GM23248 (cell line): ENCODE measurements around the gene ALG9. TPM values are rescaled to one million over a fixed set of nuclear protein-coding genes. Genes with fewer than 3 reads are reported as not detected.

Source experiments
- DNase-seq: peaks from one replicate; pipeline ENCODE4 v3.0.0-alpha.2; 2015
- H2AFZ ChIP-seq: fragments of 200-600 bp; sonication (generic); 2 replicates; pipeline ENCODE4 v1.6.1; 2016; ENCODE audit warnings: antibody characterized with exemption
- H3F3A ChIP-seq: fragments of 200-600 bp; sonication (generic); 2 replicates; pipeline ENCODE4 v1.6.1; 2016; ENCODE audit warnings: mild to moderate bottlenecking, antibody characterized with exemption, mixed run types; ENCODE audit not compliant: insufficient read depth
- H3K27ac ChIP-seq: fragments of 200-600 bp; sonication (generic); 2 replicates; pipeline ENCODE4 v1.5.1; 2016; ENCODE audit warnings: mild to moderate bottlenecking
- H3K27me3 ChIP-seq: fragments of 200-600 bp; sonication (generic); replicated peaks from 2 replicates; pipeline ENCODE4 v1.6.1; 2016; ENCODE audit warnings: mild to moderate bottlenecking; ENCODE audit not compliant: insufficient read depth
- H3K36me3 ChIP-seq: fragments of 200-600 bp; sonication (generic); 2 replicates; pipeline ENCODE4 v1.6.1; 2016; ENCODE audit warnings: low read depth, mild to moderate bottlenecking
- H3K4me1 ChIP-seq: fragments of 200-600 bp; sonication (generic); 2 replicates; pipeline ENCODE4 v1.6.1; 2016; ENCODE audit warnings: mild to moderate bottlenecking; ENCODE audit not compliant: insufficient read depth
- H3K4me2 ChIP-seq: fragments of 200-600 bp; sonication (generic); one replicate; pipeline ENCODE4 v1.6.1; 2016; ENCODE audit warnings: mild to moderate bottlenecking; ENCODE audit not compliant: unreplicated experiment
- H3K4me3 ChIP-seq: fragments of 200-600 bp; sonication (generic); 2 replicates; pipeline ENCODE4 v1.5.1; 2016; ENCODE audit warnings: mild to moderate bottlenecking
- H3K79me2 ChIP-seq: fragments of 200-600 bp; sonication (generic); 2 replicates; pipeline ENCODE4 v1.6.1; 2016; ENCODE audit warnings: mild to moderate bottlenecking; ENCODE audit not compliant: insufficient read depth
- H3K9ac ChIP-seq: fragments of 200-600 bp; sonication (generic); 2 replicates; pipeline ENCODE4 v1.6.1; 2016; ENCODE audit warnings: mild to moderate bottlenecking
- H3K9me2 ChIP-seq: fragments of 200-600 bp; sonication (generic); 2 replicates; pipeline ENCODE4 v1.6.1; 2016; ENCODE audit warnings: mixed run types, mild to moderate bottlenecking, moderate library complexity; ENCODE audit not compliant: insufficient read depth
- H3K9me3 ChIP-seq: fragments of 200-600 bp; sonication (generic); one replicate; pipeline ENCODE4 v1.6.1; 2017; ENCODE audit warnings: low read depth
- H4K20me1 ChIP-seq: fragments of 200-600 bp; sonication (generic); 2 replicates; pipeline ENCODE4 v1.6.0; 2016; ENCODE audit not compliant: insufficient read depth
- EZH2 ChIP-seq: fragments of 200-600 bp; sonication (generic); IDR thresholded peaks from 2 replicates; pipeline ENCODE4 v1.6.1; 2018; ENCODE audit warnings: antibody characterized with exemption, mild to moderate bottlenecking; ENCODE audit not compliant: insufficient read depth, poor library complexity, severe bottlenecking
- EZH2phosphoT487 ChIP-seq: fragments of 200-600 bp; sonication (generic); IDR thresholded peaks from 2 replicates; pipeline ENCODE4 v1.6.1; 2018; ENCODE audit warnings: antibody characterized with exemption, moderate library complexity, mild to moderate bottlenecking, low read depth; ENCODE audit not compliant: insufficient read depth
- WGBS, 2 experiments: methylation state at CpG; one replicate each; pipeline ENCODE4 v1.1.6; 2015 to 2017; ENCODE audit warnings: low lambda C conversion rate in 2 of 2, low coverage in 1 of 2; ENCODE audit errors: missing lambda C conversion rate in 2 of 2; 5-methylcytosine and 5-hydroxymethylcytosine counted together
- in situ Hi-C: fragments of 300-500 bp; cut with MboI; formaldehyde crosslinking; loops from 2 replicates; pipeline ENCODE4 v1.15.0; 2020
- polyA plus RNA-seq: library from polyadenylated mRNA; unstranded; fragments of >200 nt; fragmentation: Nextera tagmentation; extraction: Ambion mirVana; gene quantifications from 2 replicates; pipeline ENCODE4 v1.2.1, GENCODE V29; 2016
- total RNA-seq: library from RNA; depleted of rRNA; stranded (reverse); fragments of >200 nt; shearing (Covaris generic); gene quantifications from 2 replicates; pipeline ENCODE4 v1.2.3, GENCODE V29; 2014

The ALG9 gene
- total and polyA plus RNA-seq, 2 experiments from 2014 or later = 24.5 to 36.3 TPM

DNA sequence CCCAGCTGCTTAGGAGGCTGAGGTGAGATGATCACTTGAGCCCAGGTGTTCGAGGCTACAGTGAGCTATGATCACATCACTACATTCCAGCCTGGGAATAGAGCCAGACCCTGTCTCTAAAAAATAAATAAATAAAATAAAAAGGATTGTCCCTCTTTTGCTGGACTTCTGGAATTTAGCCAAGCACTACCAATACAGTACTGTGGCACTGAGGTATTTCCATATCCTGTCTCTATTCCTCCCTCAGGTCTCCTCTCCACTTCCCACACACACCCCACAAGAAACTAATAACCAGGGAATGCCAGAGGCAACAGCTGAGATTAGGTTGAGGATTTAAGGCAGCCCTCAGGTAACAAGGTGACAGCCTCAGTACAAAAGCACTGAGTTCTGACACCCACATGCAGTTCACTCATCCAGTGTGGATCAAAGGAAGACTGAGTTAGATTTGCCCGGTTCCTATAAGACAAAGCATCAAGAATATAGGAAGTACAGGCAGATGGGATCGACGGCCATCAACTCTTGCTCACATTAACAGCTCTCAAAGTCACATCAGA lies 100.7 kb downstream of the ALG9 start:
- in situ Hi-C loops = loop anchor here (10.0 kb wide), 1 partner anchor 316 kb away; no protein-coding TSS in a partner anchor
- H3K27me3 ChIP-seq = no peaks in the 10 kb centered on the region

DNA sequence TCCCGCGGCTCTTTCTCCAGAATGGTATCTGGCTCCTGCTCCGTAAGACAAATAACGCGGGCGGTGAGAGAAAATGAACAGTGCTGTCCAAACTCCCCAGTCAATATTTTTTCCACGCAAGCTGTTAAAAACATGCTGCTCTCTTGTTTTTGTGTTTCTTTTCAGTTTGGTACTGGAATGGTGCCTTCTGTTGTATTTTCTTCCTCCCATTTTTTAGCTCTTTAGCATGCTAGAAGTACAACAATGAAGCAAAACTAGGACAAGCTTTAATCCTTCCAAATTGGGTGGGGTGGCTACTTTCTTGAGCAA lies 104.6 kb downstream of the ALG9 start:
- H4K20me1 ChIP-seq = no peaks in the 10 kb centered on the region
- H3K9me3 ChIP-seq = no peaks in the 10 kb centered on the region
- H3K27me3 ChIP-seq = no peaks in the 10 kb centered on the region
- 2 to 4% methylated on average over 7 of the region's 7 CpGs for WGBS, 2 experiments
- H3F3A ChIP-seq = peaks cover 22% of the 10 kb centered on the region
- H3K27ac ChIP-seq = peak overlapping the region; percentile 83
- no peak for TF ChIP-seq EZH2phosphoT487
- no peak for TF ChIP-seq EZH2
- H3K4me1 ChIP-seq = peaks cover 18% of the 10 kb centered on the region
- H3K9me2 ChIP-seq = no peaks in the 10 kb centered on the region
- H3K9ac ChIP-seq = peak overlapping the region; percentile 86
- no peak for DNase-seq
- in situ Hi-C loops = loop anchor here (5.0 kb wide), 1 partner anchor 179 kb away; no protein-coding TSS in a partner anchor
- peaks cover 3% of the 10 kb centered on the region; the same call in 1 of the 2 replicates for H3K36me3 ChIP-seq
- peak overlapping the region; percentile 78 for H3K4me3 ChIP-seq
- peak overlapping the region; percentile 94 for H3K4me2 ChIP-seq
- peaks cover 43% of the 10 kb centered on the region for H3K79me2 ChIP-seq
- H2AFZ ChIP-seq = peak overlapping the region; percentile 96

More for the DNA sequence above, 100.7 kb downstream of the ALG9 start:
- H3K9me2 ChIP-seq = no peaks in the 10 kb centered on the region
- H3K9ac ChIP-seq = no peak overlapping the region
- no peak overlapping the region for H3K4me3 ChIP-seq
- H4K20me1 ChIP-seq = no peaks in the 10 kb centered on the region
- H3K4me2 ChIP-seq = no peak overlapping the region
- H3K27ac ChIP-seq = no peak overlapping the region
- H3K4me1 ChIP-seq = peaks cover 12% of the 10 kb centered on the region; the same call in 1 of the 2 replicates
- 66 to 74% methylated on average over 4 of the region's 4 CpGs for WGBS, 2 experiments
- no peak for DNase-seq
- H3K36me3 ChIP-seq = no peaks in the 10 kb centered on the region
- H2AFZ ChIP-seq = no peak overlapping the region
- peaks cover 5% of the 10 kb centered on the region for H3K79me2 ChIP-seq
- TF ChIP-seq EZH2phosphoT487 = no peak
- no peak for TF ChIP-seq EZH2
- peaks cover 10% of the 10 kb centered on the region for H3F3A ChIP-seq
- H3K9me3 ChIP-seq = no peaks in the 10 kb centered on the region

DNA sequence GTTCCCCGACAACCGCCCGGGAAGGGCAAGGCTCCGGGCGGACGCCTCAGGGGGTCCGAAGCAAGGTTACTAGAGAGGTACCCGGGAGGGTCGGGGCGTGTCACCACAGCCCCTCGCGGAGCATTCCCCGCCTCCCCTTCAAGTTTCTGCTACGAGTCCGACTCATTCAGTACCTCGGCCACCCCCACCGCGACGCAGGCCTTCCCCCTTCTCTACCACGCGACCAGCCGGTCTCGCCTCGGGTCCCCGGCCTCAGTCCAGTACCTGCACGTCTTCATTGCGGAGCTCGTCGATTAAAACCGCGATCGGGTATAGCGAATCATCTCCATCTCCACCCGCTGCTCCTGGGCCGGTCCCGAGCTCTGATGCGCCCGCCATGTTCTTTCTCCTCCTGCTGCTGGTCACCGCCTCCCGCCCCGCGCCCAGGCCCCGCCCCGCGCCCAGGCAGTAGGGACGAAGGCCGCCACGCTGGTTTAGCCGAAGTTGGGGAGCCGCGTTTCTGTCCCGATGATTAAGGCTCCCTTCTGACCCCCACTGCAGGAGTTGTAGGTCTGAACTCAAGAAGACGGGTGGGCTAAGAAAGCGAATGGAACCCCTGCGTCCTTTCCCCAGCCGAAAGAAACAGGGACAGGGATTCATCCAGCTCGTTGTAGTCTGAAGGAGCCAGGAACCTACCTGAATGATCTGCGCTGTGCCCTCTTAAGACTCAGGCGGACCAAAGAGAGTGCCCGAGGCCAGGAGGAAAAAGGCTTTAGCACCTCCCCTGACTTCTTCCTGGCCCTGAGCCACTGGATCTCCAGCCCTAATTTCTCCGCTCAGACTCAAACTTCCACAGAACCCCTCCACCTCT lies 105.2 kb downstream of the ALG9 start, which contains the start of gene PPP2R1B:
Gene PPP2R1B, minus strand, starts transcription at position 406 of the 850 bp plus-strand sequence. Its CDS starts 28 bp downstream, at position 378.
- H3K4me3 ChIP-seq = peak within 1 kb of the TSS; percentile 78
- peaks cover 8% of the 10 kb centered on the region; the same call in 1 of the 2 replicates for H3K36me3 ChIP-seq
- peak within 1 kb of the TSS; percentile 94 for H3K4me2 ChIP-seq
- DNase-seq = peak; percentile 88
- no peaks in the 10 kb centered on the region for H3K9me2 ChIP-seq
- peaks cover 49% of the 10 kb centered on the region for H3K79me2 ChIP-seq
- in situ Hi-C loops = loop anchor here (5.0 kb wide), 1 partner anchor 179 kb away; no protein-coding TSS in a partner anchor
- TF ChIP-seq EZH2phosphoT487 (no peak), EZH2 (no peak)
- H3K9me3 ChIP-seq = no peaks in the 10 kb centered on the region
- peak within 1 kb of the TSS; percentile 83 for H3K27ac ChIP-seq
- peaks cover 18% of the 10 kb centered on the region for H3K4me1 ChIP-seq
- H3F3A ChIP-seq = peaks cover 22% of the 10 kb centered on the region
- peak within 1 kb of the TSS; percentile 86 for H3K9ac ChIP-seq
- H3K27me3 ChIP-seq = no peaks in the 10 kb centered on the region
- H2AFZ ChIP-seq = peak within 1 kb of the TSS; percentile 96
- WGBS, 2 experiments = 0% methylated on average over 55 to 60 of the region's 61 CpGs
- H4K20me1 ChIP-seq = no peaks in the 10 kb centered on the region

DNA sequence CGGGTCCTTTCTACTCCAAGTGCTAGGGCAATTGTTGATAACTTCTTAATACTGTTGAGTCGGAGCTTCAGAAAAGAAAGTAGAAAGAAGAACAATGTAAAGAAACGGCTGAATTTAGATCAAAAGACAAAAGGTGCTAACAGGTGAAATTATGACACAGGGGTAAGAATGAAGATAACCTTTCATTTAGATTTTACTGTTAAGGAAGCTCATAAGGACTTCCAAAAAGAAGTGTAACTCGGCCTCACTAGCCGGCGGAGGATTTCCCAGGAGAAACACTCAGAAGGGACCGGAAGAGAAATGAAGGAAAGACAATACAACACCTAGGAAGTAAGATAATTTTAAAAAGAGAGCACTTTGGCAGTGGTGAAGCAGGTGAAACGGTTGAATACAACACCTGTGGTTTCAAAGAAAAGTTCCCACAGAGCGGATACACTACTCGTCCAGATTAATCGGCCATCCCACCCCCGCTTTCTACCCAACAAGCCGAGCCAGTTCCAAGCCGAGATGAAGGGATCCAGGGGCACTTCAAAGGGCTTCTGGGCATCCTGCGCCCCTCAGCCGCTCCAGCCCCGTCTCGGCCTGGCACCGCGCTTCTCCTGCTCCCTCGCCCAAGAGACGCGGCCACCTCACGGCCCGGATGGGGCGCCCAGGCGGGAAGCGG lies 105.9 kb downstream of the ALG9 start:
- H3F3A ChIP-seq = peaks cover 22% of the 10 kb centered on the region
- H3K4me3 ChIP-seq = peak overlapping the region; percentile 78
- DNase-seq = peak; percentile 60
- in situ Hi-C loops = loop anchor here (5.0 kb wide), 1 partner anchor 178 kb away; no protein-coding TSS in a partner anchor
- peaks cover 57% of the 10 kb centered on the region for H3K79me2 ChIP-seq
- H3K4me1 ChIP-seq = peaks cover 18% of the 10 kb centered on the region
- no peaks in the 10 kb centered on the region for H4K20me1 ChIP-seq
- H3K9me2 ChIP-seq = no peaks in the 10 kb centered on the region
- H2AFZ ChIP-seq = peak overlapping the region; percentile 96
- H3K27ac ChIP-seq = peak overlapping the region; percentile 83
- H3K27me3 ChIP-seq = no peaks in the 10 kb centered on the region
- WGBS, 2 experiments = 4% methylated on average over 28 of the region's 28 CpGs
- H3K36me3 ChIP-seq = peaks cover 14% of the 10 kb centered on the region; the same call in 1 of the 2 replicates
- no peaks in the 10 kb centered on the region for H3K9me3 ChIP-seq
- TF ChIP-seq EZH2 (no peak), EZH2phosphoT487 (no peak)
- H3K9ac ChIP-seq = peak overlapping the region; percentile 86
- peak overlapping the region; percentile 90 for H3K4me2 ChIP-seq
